NCI-H1092 (cell line): ENCODE data around the gene TNNC2.
"Not testable (repeated sequence)": the region's sequence is repeated elsewhere in the genome, so short reads cannot be mapped to it uniquely, and the experiment has no call there.

Source experiments
- DNase-seq: peaks from one replicate; lab custom pipeline; 2025; lab: John Stamatoyannopoulos, UW

Gene TNNC2

GRCh38 chr20:45827030-45827652 is at the start of gene TNNC2:
TSS of gene TNNC2 (minus strand) at chr20:45827312. CDS start at chr20:45827248, 64 bp downstream.
- DNase-seq = no peak

- DNase-seq = no peak
These were observed 47.5 kb upstream of the TNNC2 start for GRCh38 chr20:45874576-45874975.

- DNase-seq = not testable (repeated sequence)
These were observed 47.0 kb upstream of the TNNC2 start for GRCh38 chr20:45874104-45874481.

- DNase-seq = no peak
These were observed 46.4 kb upstream of the TNNC2 start for GRCh38 chr20:45873409-45874103.

GRCh38 chr20:45872626-45873025 is 45.5 kb upstream of the TNNC2 start:
- no peak for DNase-seq

GRCh38 chr20:45867819-45868176 is 40.7 kb upstream of the TNNC2 start:
- no peak for DNase-seq

GRCh38 chr20:45867136-45867818 is 40.2 kb upstream of the TNNC2 start:
- no peak for DNase-seq

GRCh38 chr20:45866454-45866853 is 39.3 kb upstream of the TNNC2 start:
- no peak for DNase-seq

- DNase-seq = no peak
These were observed 36.7 kb upstream of the TNNC2 start for GRCh38 chr20:45863543-45864470.

GRCh38 chr20:45861221-45862075 is 34.3 kb upstream of the TNNC2 start:
- DNase-seq = peak; percentile 14

GRCh38 chr20:45860560-45861220 is 33.6 kb upstream of the TNNC2 start:
- DNase-seq = no peak

GRCh38 chr20:45859916-45860315 is 32.8 kb upstream of the TNNC2 start:
- no peak for DNase-seq

GRCh38 chr20:45857882-45858216 is 30.7 kb upstream of the TNNC2 start:
- no peak for DNase-seq

GRCh38 chr20:45857114-45857881 is 30.2 kb upstream of the TNNC2 start, which contains the start of the genes ACOT8 and ZSWIM3:
TSS of gene ACOT8 (minus strand) at chr20:45857392. CDS start at chr20:45857315, 77 bp downstream.
TSS of gene ZSWIM3 (plus strand) at chr20:45857614. CDS start at chr20:45857826, 212 bp downstream.
- peak; percentile 100 for DNase-seq

- no peak for DNase-seq
These were observed 26.4 kb upstream of the TNNC2 start for GRCh38 chr20:45853484-45853883.

- no peak for DNase-seq
These were observed 25.2 kb upstream of the TNNC2 start for GRCh38 chr20:45852326-45852725.

- DNase-seq = no peak
These were observed 24.4 kb upstream of the TNNC2 start for GRCh38 chr20:45851501-45851900.

- no peak for DNase-seq
These were observed 23.8 kb upstream of the TNNC2 start for GRCh38 chr20:45850926-45851325.

- DNase-seq = no peak
These were observed 23.1 kb upstream of the TNNC2 start for GRCh38 chr20:45850238-45850637.
